GM10266 (cell line): ENCODE measurements around the gene PTPRN2.

Source experiments
- DNase-seq: peaks from one replicate; pipeline ENCODE4 v3.0.0; 2012; ENCODE audit errors: extremely low spot score
- TF ChIP-seq, protein P1 (sequence below): IDR thresholded peaks from 2 replicates; pipeline ENCODE4 v1.5.1; 2012; ENCODE audit warnings: mild to moderate bottlenecking, low read depth; ENCODE audit not compliant: control insufficient read depth, insufficient read depth; ENCODE audit errors: missing control alignments

PTPRN2 gene

DNA sequence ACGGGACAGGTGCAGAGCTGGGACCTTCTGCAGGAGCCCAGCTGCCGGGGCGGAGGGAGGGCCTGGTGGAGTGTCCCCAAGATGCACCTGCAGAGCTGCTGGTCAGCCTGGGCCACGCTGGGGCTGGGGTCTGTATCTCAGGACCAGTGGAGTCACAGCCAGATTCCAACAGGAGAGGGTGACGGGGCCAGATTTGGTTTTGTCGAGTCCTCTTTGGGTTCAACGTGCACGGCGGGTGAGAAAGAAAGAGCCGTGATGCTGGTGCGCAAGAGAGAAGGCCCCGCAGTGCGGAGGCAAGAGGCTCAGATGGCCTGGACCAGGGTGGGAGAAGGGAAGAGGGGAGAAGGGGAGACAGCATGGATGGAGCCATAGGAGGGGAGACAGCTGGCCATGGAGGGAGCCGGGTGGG lies 462.9 kb downstream of the PTPRN2 start:
- TF ChIP-seq, protein P1, sequence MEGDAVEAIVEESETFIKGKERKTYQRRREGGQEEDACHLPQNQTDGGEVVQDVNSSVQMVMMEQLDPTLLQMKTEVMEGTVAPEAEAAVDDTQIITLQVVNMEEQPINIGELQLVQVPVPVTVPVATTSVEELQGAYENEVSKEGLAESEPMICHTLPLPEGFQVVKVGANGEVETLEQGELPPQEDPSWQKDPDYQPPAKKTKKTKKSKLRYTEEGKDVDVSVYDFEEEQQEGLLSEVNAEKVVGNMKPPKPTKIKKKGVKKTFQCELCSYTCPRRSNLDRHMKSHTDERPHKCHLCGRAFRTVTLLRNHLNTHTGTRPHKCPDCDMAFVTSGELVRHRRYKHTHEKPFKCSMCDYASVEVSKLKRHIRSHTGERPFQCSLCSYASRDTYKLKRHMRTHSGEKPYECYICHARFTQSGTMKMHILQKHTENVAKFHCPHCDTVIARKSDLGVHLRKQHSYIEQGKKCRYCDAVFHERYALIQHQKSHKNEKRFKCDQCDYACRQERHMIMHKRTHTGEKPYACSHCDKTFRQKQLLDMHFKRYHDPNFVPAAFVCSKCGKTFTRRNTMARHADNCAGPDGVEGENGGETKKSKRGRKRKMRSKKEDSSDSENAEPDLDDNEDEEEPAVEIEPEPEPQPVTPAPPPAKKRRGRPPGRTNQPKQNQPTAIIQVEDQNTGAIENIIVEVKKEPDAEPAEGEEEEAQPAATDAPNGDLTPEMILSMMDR, result no peak
- DNase-seq, result no peak

- TF ChIP-seq, protein P1, result no peak
Observed at GRCh38 chr7:158123753-158124152, 463.9 kb downstream of the PTPRN2 start.

GRCh38 chr7:158123214-158123613 lies 464.4 kb downstream of the PTPRN2 start:
- DNase-seq, result no peak
- TF ChIP-seq, protein P1, result no peak

More at GRCh38 chr7:158123753-158124152, 463.9 kb downstream of the PTPRN2 start:
- no peak for DNase-seq

DNA sequence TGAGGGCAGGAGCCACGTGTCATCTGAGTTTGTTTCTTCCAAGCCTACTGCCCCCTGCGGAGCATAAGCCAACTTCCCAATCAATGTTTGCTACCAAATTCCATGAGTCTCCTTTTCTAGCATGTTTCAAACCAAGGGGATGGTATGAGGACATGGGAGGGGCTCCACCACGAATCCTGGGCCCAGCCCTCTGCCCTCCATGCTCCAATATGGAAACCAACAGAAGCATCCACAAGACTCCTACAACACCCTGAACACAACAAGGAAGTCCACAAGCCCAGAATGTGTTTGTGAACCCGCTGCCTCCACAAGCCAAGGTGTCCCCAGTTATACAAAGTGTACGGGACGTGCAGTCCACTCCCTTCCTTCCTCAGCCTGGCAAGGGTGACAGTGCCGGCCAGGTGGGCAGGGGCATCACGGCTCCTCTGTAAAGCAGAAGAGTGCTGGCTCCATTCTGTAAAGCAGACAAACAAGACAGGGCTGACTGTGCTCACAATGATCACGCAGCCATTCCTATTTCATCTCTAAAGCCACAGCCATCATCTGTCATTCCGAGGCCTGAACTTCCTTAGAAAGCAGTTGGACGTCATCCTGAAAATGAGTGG lies 466.1 kb downstream of the PTPRN2 start:
- TF ChIP-seq, protein P1, result no peak
- DNase-seq, result no peak

DNA sequence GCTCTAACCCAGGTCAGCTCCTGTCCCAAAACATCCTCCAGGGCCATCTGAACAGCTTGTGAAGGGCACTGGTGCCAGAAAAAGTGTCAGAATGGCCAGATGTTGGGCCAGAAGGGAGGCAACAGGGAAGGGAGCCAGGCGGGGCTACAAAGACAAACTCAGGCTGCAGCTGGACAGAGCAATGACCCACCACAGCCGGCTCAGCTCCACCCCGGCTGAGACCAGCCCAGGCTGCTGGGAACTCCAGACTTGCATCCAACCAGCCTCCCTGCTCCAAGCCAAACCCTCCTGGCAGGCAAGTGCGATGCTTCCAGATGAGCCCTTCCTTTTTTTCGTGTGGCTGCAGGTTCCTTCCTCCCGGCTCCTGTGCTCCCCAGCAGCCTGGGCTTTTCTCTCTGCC lies 466.9 kb downstream of the PTPRN2 start:
- no peak for DNase-seq
- TF ChIP-seq, protein P1, result no peak

GRCh38 chr7:158120316-158120715 lies 467.3 kb downstream of the PTPRN2 start:
- TF ChIP-seq, protein P1, result no peak
- DNase-seq, result no peak

GRCh38 chr7:158117341-158118222 lies 470.0 kb downstream of the PTPRN2 start:
- no peak for DNase-seq
- TF ChIP-seq, protein P1, result no peak
